Measurements from ENCODE around the gene CSTF1.

CSTF1 gene

DNA sequence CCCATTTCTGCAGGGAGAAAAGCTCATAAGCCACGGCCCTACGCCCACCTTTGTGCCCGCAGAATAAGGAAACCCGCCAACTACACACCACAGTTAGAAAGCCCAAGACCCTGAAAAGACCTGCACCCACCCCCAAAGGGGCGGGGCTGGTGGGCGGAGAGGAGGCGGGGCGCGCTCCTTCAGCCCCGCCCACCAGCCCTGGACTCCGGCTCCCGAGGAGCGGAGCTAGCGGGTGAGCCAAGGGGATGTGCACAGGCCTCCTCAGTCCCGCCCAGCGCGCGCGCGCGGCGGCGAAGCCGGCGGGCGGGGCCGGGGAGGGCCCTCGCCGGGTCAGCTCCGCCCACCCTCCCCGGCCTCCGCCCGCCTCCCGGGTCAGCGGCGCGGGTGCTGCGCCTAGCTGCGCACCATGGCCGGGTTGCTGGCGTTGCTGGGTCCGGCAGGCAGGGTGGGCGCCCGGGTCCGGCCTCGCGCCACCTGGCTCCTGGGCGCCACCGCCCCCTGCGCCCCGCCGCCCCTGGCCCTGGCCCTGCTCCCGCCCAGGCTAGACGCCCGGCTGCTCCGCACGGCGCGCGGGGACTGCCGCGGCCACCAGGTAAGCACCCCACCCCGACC is 33.7 kb upstream of the CSTF1 start, which contains the start of gene FAM210B:
FAM210B (plus strand) TSS at position 375 of the 612 bp plus-strand sequence; CDS start at position 407, 32 bp downstream.
- Histone ChIP-seq H3K79me1 (ENCODE audit: low read length) (no peaks in the 10 kb centered on the region), H3K18ac (ENCODE audit: low read length) (peak within 1 kb of the TSS; percentile 34), H4K8ac (ENCODE audit: low read depth, low read length) (no peak within 1 kb of the TSS), H3K56ac (ENCODE audit: low read length) (peak within 1 kb of the TSS; percentile 63), H3K4me2 (ENCODE audit: low read length) (peak within 1 kb of the TSS; percentile 90), H3K4me3 (ENCODE audit: low read length) (peak within 1 kb of the TSS; percentile 25), H2BK15ac (replicated peaks; ENCODE audit: low read depth) (no peak within 1 kb of the TSS), H3K36me3 (ENCODE audit: control insufficient read depth, insufficient read depth, low read length) (no peaks in the 10 kb centered on the region), H3K27ac (ENCODE audit: low read depth, low read length) (no peak within 1 kb of the TSS), H4K5ac (ENCODE audit: low read length) (no peak within 1 kb of the TSS), H3K9ac (ENCODE audit: low read length) (peak within 1 kb of the TSS; percentile 61), H3K79me2 (ENCODE audit: control insufficient read depth, insufficient read depth, low read length) (no peaks in the 10 kb centered on the region), H3K4me1 (ENCODE audit: control insufficient read depth, low read depth, low read length) (no peaks in the 10 kb centered on the region), H2AK5ac (ENCODE audit: low read length) (no peak within 1 kb of the TSS), H2BK5ac (ENCODE audit: low read length) (no peak within 1 kb of the TSS), H3K23ac (ENCODE audit: low read length) (no peak within 1 kb of the TSS), H3K4ac (ENCODE audit: low read depth, low read length) (no peak within 1 kb of the TSS), H3K27me3 (ENCODE audit: insufficient read depth, low read length, poor library complexity) (no peaks in the 10 kb centered on the region), H2BK120ac (ENCODE audit: low read depth, low read length) (no peak within 1 kb of the TSS)
- DNase-seq = peak; percentile 95
- no CpG with 5 or more reads among the region's 63 CpGs for WGBS (ENCODE audit: extremely low coverage, insufficient coverage, low lambda C conversion rate)

DNA sequence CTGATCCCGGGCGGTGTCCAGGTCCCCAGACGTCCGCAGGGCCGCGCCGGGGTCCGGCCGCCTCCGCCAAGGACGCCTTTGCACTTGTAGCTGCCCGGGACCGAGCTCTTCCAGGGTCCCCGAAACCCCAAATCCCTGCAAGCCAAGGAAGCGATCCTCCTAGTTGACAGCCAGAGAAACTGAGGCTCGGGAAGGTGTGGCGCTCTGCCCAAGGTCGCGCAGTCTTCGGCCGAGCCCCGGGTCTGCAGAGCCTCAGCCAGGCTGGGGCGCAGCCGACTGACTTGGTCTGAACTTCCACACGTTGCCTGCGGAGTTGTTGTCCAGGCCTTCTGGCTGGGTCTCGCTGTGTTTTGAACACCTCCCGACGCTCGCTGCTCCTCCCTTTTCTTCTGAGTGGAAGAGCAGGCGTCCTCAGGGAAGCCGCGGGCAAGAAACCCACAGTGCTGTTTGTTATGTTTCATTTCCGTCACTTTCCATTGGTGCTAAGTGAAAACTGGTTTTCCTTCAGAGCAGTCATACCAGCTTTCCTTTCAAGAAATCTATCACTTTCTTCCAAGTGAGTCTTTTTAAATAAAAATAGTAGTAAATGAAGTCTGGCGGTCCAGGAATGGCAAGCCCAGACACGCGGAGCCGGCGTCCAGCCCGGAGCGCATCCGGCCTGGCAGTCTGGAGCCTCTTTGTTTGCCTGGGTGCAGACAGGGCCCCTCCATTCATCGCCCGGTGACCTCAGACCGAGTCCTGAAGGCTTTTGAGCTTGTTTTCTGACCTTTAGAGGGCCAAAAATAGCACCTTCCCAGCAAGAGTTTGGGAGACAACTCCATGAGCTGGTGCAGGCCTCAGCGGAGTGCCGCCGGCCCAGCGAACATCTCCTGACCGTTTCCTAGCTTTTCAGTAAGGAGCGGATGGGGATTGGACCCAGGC is 33.0 kb upstream of the CSTF1 start:
- no peak overlapping the region for H4K5ac ChIP-seq (ENCODE audit: low read length)
- H3K4me2 ChIP-seq (ENCODE audit: low read length) = peak overlapping the region; percentile 90
- no peak overlapping the region for H4K8ac ChIP-seq (ENCODE audit: low read depth, low read length)
- H3K4ac ChIP-seq (ENCODE audit: low read depth, low read length) = no peak overlapping the region
- H3K36me3 ChIP-seq (ENCODE audit: control insufficient read depth, insufficient read depth, low read length) = no peaks in the 10 kb centered on the region
- no peaks in the 10 kb centered on the region for H3K79me2 ChIP-seq (ENCODE audit: control insufficient read depth, insufficient read depth, low read length)
- no peak overlapping the region for H3K27ac ChIP-seq (ENCODE audit: low read depth, low read length)
- H2BK120ac ChIP-seq (ENCODE audit: low read depth, low read length) = no peak overlapping the region
- no peak overlapping the region for H2BK15ac ChIP-seq (replicated peaks; ENCODE audit: low read depth)
- H3K18ac ChIP-seq (ENCODE audit: low read length) = peak overlapping the region; percentile 34
- WGBS (ENCODE audit: extremely low coverage, insufficient coverage, low lambda C conversion rate) = no CpG with 5 or more reads among the region's 51 CpGs
- peak overlapping the region; percentile 61 for H3K9ac ChIP-seq (ENCODE audit: low read length)
- DNase-seq = peak; percentile 61
- H3K4me3 ChIP-seq (ENCODE audit: low read length) = peak overlapping the region; percentile 25
- H3K4me1 ChIP-seq (ENCODE audit: control insufficient read depth, low read depth, low read length) = no peaks in the 10 kb centered on the region
- no peak overlapping the region for H2AK5ac ChIP-seq (ENCODE audit: low read length)
- H3K79me1 ChIP-seq (ENCODE audit: low read length) = no peaks in the 10 kb centered on the region
- no peaks in the 10 kb centered on the region for H3K27me3 ChIP-seq (ENCODE audit: insufficient read depth, low read length, poor library complexity)
- peak overlapping the region; percentile 63 for H3K56ac ChIP-seq (ENCODE audit: low read length)
- no peak overlapping the region for H3K23ac ChIP-seq (ENCODE audit: low read length)
- H2BK5ac ChIP-seq (ENCODE audit: low read length) = no peak overlapping the region

DNA sequence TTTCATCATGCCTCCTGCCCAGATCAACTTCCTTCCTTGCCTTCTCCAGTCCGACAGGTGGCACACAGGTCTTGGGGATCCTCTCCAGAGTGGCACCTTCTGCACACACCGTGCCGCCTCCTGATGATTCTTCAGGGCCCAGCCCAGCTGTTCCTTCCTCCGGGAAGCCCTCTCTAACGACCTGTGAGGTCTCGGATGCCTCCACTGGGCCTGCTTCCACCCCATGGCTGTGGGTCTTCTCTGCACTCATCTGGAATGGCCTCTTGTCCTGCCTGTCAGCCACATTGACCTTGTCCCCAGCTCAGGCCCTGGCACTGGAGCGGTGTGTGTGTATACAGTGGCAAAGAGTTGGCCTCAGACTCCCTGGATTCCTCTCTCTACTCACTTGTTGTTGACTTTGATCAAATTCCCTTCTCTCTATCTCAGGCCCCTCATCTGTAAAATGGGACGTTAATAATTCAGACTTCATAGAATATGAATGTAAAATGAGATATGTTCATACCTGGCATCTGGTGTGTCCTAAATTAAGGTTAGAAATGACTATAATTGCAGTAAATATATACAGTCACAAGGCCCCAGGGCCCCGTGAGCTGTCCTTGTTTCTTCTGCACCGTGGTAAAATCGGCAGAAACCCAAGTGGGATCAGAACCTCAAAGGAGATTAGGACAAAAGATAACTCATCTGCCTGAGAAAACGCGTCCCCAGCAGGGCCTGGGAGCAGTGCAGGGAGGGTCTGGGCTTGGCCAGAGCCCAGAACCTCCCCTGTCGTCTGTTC is 32.1 kb upstream of the CSTF1 start:
- no peak overlapping the region for H3K4me3 ChIP-seq (ENCODE audit: low read length)
- no peaks in the 10 kb centered on the region for H3K4me1 ChIP-seq (ENCODE audit: control insufficient read depth, low read depth, low read length)
- no peak overlapping the region for H3K4me2 ChIP-seq (ENCODE audit: low read length)
- no peak for DNase-seq
- H4K8ac ChIP-seq (ENCODE audit: low read depth, low read length) = no peak overlapping the region
- H3K9ac ChIP-seq (ENCODE audit: low read length) = no peak overlapping the region
- H3K27me3 ChIP-seq (ENCODE audit: insufficient read depth, low read length, poor library complexity) = no peaks in the 10 kb centered on the region
- H2BK15ac ChIP-seq (replicated peaks; ENCODE audit: low read depth) = no peak overlapping the region
- H4K5ac ChIP-seq (ENCODE audit: low read length) = no peak overlapping the region
- no peaks in the 10 kb centered on the region for H3K79me2 ChIP-seq (ENCODE audit: control insufficient read depth, insufficient read depth, low read length)
- no peak overlapping the region for H3K4ac ChIP-seq (ENCODE audit: low read depth, low read length)
- no CpG with 5 or more reads among the region's 14 CpGs for WGBS (ENCODE audit: extremely low coverage, insufficient coverage, low lambda C conversion rate)
- H3K27ac ChIP-seq (ENCODE audit: low read depth, low read length) = no peak overlapping the region
- H3K23ac ChIP-seq (ENCODE audit: low read length) = peak overlapping the region; percentile 3
- H2BK5ac ChIP-seq (ENCODE audit: low read length) = no peak overlapping the region
- no peak overlapping the region for H2AK5ac ChIP-seq (ENCODE audit: low read length)
- H3K79me1 ChIP-seq (ENCODE audit: low read length) = no peaks in the 10 kb centered on the region
- H2BK120ac ChIP-seq (ENCODE audit: low read depth, low read length) = no peak overlapping the region
- H3K36me3 ChIP-seq (ENCODE audit: control insufficient read depth, insufficient read depth, low read length) = no peaks in the 10 kb centered on the region
- H3K18ac ChIP-seq (ENCODE audit: low read length) = no peak overlapping the region
- no peak overlapping the region for H3K56ac ChIP-seq (ENCODE audit: low read length)

DNA sequence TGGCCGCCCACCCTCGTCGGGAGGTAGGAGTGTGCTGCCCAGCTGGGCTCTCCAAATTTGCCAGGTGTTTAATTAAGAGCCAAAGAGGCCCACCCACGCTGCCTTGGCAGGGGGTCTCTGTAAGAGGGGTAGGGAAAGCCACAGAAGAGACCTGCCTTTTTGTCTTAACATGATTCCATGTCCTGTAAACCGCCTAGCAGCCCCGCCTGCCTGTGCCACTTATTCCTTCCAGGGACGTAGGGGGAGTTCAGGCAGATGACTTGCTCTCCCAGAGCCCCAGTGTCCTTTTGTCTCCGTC is 31.6 kb upstream of the CSTF1 start:
- no CpG with 5 or more reads among the region's 8 CpGs for WGBS (ENCODE audit: extremely low coverage, insufficient coverage, low lambda C conversion rate)
- Histone ChIP-seq H3K9ac (ENCODE audit: low read length) (no peak overlapping the region), H3K4me1 (ENCODE audit: control insufficient read depth, low read depth, low read length) (no peaks in the 10 kb centered on the region), H3K36me3 (ENCODE audit: control insufficient read depth, insufficient read depth, low read length) (no peaks in the 10 kb centered on the region), H2BK5ac (ENCODE audit: low read length) (no peak overlapping the region), H2BK15ac (replicated peaks; ENCODE audit: low read depth) (no peak overlapping the region), H3K79me1 (ENCODE audit: low read length) (no peaks in the 10 kb centered on the region), H3K18ac (ENCODE audit: low read length) (no peak overlapping the region), H3K4ac (ENCODE audit: low read depth, low read length) (no peak overlapping the region), H3K27me3 (ENCODE audit: insufficient read depth, low read length, poor library complexity) (no peaks in the 10 kb centered on the region), H3K79me2 (ENCODE audit: control insufficient read depth, insufficient read depth, low read length) (no peaks in the 10 kb centered on the region), H3K56ac (ENCODE audit: low read length) (no peak overlapping the region), H4K8ac (ENCODE audit: low read depth, low read length) (no peak overlapping the region), H3K4me2 (ENCODE audit: low read length) (no peak overlapping the region), H4K5ac (ENCODE audit: low read length) (no peak overlapping the region), H3K4me3 (ENCODE audit: low read length) (no peak overlapping the region), H2AK5ac (ENCODE audit: low read length) (no peak overlapping the region), H3K27ac (ENCODE audit: low read depth, low read length) (no peak overlapping the region), H3K23ac (ENCODE audit: low read length) (peak overlapping the region; percentile 3), H2BK120ac (ENCODE audit: low read depth, low read length) (no peak overlapping the region)
- no peak for DNase-seq

DNA sequence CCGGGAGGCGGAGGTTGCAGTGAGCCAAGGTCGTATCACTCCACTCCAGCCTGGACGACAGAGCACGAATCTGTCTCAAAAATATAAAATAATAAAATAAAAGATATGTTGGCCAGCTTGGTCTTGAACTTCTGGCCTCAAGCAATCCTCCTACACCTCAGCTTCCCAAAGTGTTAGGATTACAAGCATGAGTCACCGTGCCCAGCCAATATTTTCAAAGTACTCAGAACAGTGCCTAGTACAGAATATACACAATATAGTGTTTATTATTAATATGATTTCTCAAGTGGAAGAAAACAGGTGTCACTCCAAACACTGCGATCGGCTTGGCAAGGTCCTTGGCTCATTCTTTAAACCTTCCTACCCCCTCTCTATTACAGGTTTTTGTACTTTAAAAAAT is 30.5 kb upstream of the CSTF1 start:
- H2BK120ac ChIP-seq (ENCODE audit: low read depth, low read length) = no peak overlapping the region
- no peak overlapping the region for H4K8ac ChIP-seq (ENCODE audit: low read depth, low read length)
- WGBS (ENCODE audit: extremely low coverage, insufficient coverage, low lambda C conversion rate) = no CpG with 5 or more reads among the region's 8 CpGs
- H3K79me2 ChIP-seq (ENCODE audit: control insufficient read depth, insufficient read depth, low read length) = no peaks in the 10 kb centered on the region
- no peak overlapping the region for H3K4me2 ChIP-seq (ENCODE audit: low read length)
- H3K36me3 ChIP-seq (ENCODE audit: control insufficient read depth, insufficient read depth, low read length) = no peaks in the 10 kb centered on the region
- H4K5ac ChIP-seq (ENCODE audit: low read length) = no peak overlapping the region
- no peak for DNase-seq
- H3K18ac ChIP-seq (ENCODE audit: low read length) = no peak overlapping the region
- no peaks in the 10 kb centered on the region for H3K4me1 ChIP-seq (ENCODE audit: control insufficient read depth, low read depth, low read length)
- no peak overlapping the region for H2AK5ac ChIP-seq (ENCODE audit: low read length)
- H2BK5ac ChIP-seq (ENCODE audit: low read length) = no peak overlapping the region
- no peaks in the 10 kb centered on the region for H3K27me3 ChIP-seq (ENCODE audit: insufficient read depth, low read length, poor library complexity)
- H2BK15ac ChIP-seq (replicated peaks; ENCODE audit: low read depth) = no peak overlapping the region
- no peaks in the 10 kb centered on the region for H3K79me1 ChIP-seq (ENCODE audit: low read length)
- H3K9ac ChIP-seq (ENCODE audit: low read length) = no peak overlapping the region
- H3K56ac ChIP-seq (ENCODE audit: low read length) = no peak overlapping the region
- no peak overlapping the region for H3K23ac ChIP-seq (ENCODE audit: low read length)
- H3K4ac ChIP-seq (ENCODE audit: low read depth, low read length) = no peak overlapping the region
- no peak overlapping the region for H3K4me3 ChIP-seq (ENCODE audit: low read length)
- no peak overlapping the region for H3K27ac ChIP-seq (ENCODE audit: low read depth, low read length)
